ENCODE measurements around the gene RBPJ. TPM values are rescaled to one million over a fixed set of nuclear protein-coding genes. Genes with fewer than 3 reads are reported as not detected.

The RBPJ gene
- polyA plus RNA-seq, 1 experiment = 218 TPM

DNA sequence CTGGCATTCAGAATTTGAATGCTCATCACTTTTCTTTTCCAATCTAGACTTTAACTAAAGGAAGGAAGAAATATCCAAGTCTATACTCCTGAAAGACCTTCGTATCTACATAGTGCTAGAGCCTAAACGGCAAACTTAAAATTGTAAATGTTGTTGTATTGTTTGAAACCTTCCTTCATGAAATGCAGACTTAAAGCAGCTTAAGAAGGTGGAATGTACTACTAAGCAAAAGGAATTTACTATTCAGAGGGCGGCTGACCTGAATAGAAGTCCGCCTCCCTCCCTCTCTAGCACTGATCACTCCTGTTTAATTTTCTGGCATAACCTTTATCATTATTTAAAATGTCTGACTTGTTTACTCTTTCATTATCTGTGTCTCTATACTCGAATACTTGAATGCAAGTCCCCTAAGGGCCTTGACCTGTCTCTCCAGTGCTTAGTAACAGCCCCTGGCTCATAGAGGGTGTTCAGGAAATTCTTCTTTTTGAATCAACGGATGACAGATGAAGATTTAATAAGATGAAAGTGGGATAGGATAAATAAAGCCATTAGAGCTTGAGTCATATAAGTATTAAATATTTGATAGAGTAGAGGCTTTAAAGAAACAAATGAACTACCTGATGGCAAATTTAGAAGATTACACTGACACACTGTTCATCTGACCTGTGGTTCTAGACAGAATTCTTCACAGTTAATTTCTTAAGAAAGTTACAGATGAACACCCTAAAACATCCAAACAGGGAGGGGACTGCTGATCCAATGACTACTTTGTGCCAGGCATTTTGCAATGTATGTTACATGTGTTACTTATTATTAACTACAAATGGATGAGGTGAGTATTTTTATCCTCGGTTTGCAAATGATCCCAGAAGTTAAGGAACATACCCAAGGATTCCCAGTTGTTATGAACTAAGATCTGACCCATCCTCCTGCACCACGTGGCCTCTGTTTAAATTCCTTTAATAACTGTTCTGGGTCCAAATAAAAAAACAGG is 20.2 kb upstream of the RBPJ start:
- CTCF ChIA-PET = no interaction called here
- Histone ChIP-seq H3K27ac (ENCODE audit: low read depth, low read length) (no peak overlapping the region), H3K4me3 (ENCODE audit: low read depth, low read length) (no peak overlapping the region), H3K9me3 (ENCODE audit: control insufficient read depth, insufficient read depth, low read length) (peaks cover 3% of the 10 kb centered on the region; the same call in 1 of the 2 replicates), H3K27me3 (ENCODE audit: control insufficient read depth, insufficient read depth, low read length) (no peaks in the 10 kb centered on the region)
- POLR2A ChIA-PET = interaction anchor here (1.7 kb wide), 1 partner anchor 18 kb away, joined by 3 read pairs; no protein-coding TSS in a partner anchor
- TF ChIP-seq, protein P1, sequence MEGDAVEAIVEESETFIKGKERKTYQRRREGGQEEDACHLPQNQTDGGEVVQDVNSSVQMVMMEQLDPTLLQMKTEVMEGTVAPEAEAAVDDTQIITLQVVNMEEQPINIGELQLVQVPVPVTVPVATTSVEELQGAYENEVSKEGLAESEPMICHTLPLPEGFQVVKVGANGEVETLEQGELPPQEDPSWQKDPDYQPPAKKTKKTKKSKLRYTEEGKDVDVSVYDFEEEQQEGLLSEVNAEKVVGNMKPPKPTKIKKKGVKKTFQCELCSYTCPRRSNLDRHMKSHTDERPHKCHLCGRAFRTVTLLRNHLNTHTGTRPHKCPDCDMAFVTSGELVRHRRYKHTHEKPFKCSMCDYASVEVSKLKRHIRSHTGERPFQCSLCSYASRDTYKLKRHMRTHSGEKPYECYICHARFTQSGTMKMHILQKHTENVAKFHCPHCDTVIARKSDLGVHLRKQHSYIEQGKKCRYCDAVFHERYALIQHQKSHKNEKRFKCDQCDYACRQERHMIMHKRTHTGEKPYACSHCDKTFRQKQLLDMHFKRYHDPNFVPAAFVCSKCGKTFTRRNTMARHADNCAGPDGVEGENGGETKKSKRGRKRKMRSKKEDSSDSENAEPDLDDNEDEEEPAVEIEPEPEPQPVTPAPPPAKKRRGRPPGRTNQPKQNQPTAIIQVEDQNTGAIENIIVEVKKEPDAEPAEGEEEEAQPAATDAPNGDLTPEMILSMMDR (IDR thresholded peaks at IDR 0.05; ENCODE audit: low read depth, low read length) = no peak
- no peak for DNase-seq (ENCODE audit: low read depth, low spot score)

DNA sequence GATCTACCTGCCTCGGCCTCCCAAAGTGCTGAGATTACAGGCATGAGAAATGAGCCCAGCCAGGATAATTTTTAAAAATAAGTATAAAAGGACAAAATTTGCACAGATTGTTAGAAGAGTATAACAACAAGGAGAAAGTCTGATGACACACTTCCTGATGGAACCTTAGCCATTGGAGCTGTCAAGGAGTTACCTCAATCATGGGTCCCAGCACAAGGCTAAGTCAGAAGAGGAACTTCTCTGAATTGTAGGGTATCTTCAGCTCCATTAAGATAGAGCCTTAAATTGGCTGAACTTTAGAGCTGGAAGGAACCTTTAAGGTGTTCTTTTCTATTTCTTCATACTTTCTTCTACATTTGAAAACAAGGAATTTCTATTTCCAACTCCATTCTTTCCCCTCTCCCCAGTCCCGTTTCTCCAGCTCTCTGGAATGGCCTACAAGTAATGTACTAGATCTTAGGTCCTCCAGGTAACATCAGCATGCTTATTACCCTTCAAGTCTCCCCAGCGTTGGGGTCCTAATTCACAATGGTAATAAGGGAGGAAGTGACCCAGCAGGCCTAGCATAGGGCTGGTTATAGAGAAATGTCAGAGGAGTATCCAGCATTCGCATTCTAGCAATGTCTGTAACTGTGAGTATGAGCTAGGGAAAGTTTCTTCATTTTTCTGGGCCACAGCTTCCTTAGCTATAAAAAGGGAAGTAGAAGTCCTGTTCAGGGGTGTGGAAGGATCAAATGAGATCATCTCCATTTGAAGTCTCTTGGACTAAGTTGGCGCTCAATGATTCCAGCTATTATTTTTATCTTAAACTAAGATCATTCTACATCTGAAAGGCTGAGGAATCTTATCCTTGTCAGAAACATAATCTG is 18.5 kb upstream of the RBPJ start:
- Histone ChIP-seq H3K4me3 (ENCODE audit: low read depth, low read length) (no peak overlapping the region), H3K27ac (ENCODE audit: low read depth, low read length) (no peak overlapping the region), H3K27me3 (ENCODE audit: control insufficient read depth, insufficient read depth, low read length) (no peaks in the 10 kb centered on the region), H3K9me3 (ENCODE audit: control insufficient read depth, insufficient read depth, low read length) (no peaks in the 10 kb centered on the region)
- no peak for DNase-seq (ENCODE audit: low read depth, low spot score)
- CTCF ChIA-PET = interaction anchor here (1.3 kb wide), 1 partner anchor 314 kb away, joined by 6 read pairs; no protein-coding TSS in a partner anchor
- POLR2A ChIA-PET = interaction anchor here (1.7 kb wide), 1 partner anchor 17 kb away, joined by 3 read pairs; no protein-coding TSS in a partner anchor
- TF ChIP-seq, protein P1 (IDR thresholded peaks at IDR 0.05; ENCODE audit: low read depth, low read length) = no peak

DNA sequence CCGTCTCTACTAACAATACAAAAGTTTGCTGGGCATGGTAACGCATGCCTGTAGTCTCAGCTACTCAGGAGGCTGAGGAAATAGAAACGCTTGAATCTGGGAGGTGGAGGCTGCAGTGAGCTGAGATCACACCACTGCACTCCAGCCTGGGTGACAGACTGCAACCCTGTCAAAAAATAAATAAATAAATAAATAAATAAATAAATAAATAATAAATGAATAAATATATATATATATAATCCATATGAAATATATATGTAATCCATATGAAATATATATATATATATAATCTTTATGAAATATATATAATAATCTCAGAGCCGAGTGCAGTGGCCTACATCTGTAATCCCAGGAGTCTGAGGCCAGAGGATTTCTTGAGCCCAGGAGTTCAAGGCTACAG is 17.8 kb upstream of the RBPJ start:
- TF ChIP-seq, protein P1 (IDR thresholded peaks at IDR 0.05; ENCODE audit: low read depth, low read length) = no peak
- Histone ChIP-seq H3K27me3 (ENCODE audit: control insufficient read depth, insufficient read depth, low read length) (no peaks in the 10 kb centered on the region), H3K4me3 (ENCODE audit: low read depth, low read length) (no peak overlapping the region), H3K27ac (ENCODE audit: low read depth, low read length) (no peak overlapping the region), H3K9me3 (ENCODE audit: control insufficient read depth, insufficient read depth, low read length) (no peaks in the 10 kb centered on the region)
- no peak for DNase-seq (ENCODE audit: low read depth, low spot score)
- ChIA-PET CTCF (interaction anchor here (0.6 kb wide), 2 partner anchors 10 to 26 kb away, joined by 4 to 7 read pairs; no protein-coding TSS in a partner anchor), POLR2A (no interaction called here)

DNA sequence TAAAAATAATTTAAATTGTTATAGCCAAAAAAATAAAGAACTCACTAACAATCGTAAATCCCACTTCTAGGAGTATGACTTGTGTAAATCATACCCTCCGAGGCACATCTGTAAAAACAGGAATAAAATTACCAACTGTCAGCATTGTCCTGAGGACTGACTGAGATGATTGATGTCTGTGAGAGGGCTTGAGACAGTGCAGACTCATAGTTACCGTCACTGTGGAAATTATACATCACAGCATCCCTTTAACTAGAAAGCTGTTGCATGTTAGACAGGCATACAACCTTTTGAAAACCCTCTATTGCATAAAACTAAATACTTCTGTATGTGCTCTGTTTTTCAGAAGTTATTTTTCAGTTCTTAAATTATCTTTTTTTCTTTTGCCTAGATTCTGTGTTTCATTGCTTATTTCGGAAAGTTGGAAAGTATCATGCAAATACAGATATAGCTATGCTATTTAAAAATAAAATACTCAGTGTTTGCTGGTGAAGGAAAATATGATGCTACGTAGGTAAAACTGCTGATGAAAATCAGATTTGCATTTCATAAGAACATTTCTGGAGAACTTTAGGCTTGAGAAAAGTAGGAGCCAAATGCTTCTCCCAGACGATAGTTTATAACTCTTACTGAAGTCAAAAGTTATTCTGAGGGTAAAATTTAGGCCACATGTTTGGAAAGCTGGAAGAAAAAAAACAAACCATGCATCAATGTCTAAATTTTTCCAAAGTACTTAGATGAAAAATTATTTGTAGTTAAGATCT is 13.6 kb upstream of the RBPJ start:
- no peak for DNase-seq (ENCODE audit: low read depth, low spot score)
- ChIA-PET CTCF (no interaction called here), POLR2A (no interaction called here)
- no peaks in the 10 kb centered on the region for H3K27me3 ChIP-seq (ENCODE audit: control insufficient read depth, insufficient read depth, low read length)
- no peak overlapping the region for H3K4me3 ChIP-seq (ENCODE audit: low read depth, low read length)
- no peak overlapping the region for H3K27ac ChIP-seq (ENCODE audit: low read depth, low read length)
- no peaks in the 10 kb centered on the region for H3K9me3 ChIP-seq (ENCODE audit: control insufficient read depth, insufficient read depth, low read length)
- TF ChIP-seq, protein P1 (IDR thresholded peaks at IDR 0.05; ENCODE audit: low read depth, low read length) = no peak
